Measurements from ENCODE around the gene COPS7B.

Gene COPS7B

DNA sequence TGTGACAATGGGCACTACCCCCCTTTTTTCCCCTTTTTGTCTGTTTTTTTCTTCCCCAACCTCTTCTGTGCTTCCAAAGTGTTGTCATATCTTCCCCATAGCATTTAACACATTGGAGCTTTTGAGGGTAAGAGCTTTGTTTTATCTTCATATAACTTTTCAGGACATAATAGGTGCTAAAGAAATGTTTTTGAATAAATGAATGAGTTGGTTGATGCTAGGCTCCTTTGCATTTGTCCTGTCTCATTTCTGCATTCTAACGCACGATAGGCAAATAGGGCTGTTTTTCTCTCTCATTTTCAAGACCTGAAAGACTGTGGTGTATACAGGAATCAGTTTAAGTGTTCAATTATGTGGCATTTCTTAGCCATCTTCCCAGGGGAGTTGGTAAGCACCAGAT is 832 bp upstream of the COPS7B start:
- DNase-seq (ENCODE audit: low read depth in 2 of 3, low spot score in 2 of 3): no peak

DNA sequence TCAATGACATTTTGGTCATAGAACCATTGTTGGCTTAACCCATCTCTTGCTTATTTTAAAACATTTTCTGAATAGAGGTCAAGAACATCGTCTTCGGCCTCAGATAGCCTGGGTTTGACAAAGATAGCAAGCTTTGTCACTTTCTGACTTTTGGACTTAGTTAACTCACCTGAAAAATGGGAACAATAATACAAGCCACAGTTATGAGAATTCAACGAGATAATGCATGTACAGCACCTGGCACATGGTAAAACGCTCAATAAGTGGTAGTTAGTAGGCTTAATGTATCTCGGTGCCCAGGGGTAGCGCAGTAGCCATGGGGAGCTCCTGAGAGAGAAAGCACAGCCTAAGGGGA is 446 bp upstream of the COPS7B start:
- DNase-seq (ENCODE audit: low read depth in 2 of 3, low spot score in 2 of 3): no peak

DNA sequence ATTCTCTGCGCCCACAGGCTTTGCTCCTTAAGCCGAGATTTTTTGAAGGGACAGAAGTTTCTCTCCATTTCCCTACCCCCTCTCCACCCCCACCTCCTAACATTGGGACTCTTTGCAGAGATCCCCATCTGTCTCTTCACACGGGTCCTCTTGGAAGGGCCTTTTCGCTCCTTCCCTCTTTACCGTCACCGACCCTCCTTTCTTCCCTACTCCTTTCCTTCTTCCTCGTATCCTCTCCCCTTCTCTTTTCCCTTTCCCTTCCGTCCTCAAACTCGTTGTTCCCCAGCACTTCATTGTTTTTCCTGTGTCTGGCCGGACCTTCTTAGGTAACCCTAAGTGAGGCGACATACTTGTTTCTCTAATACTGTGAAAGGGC is 660 bp downstream of the COPS7B start:
- no peak for DNase-seq (ENCODE audit: low read depth in 2 of 3, low spot score in 2 of 3)

DNA sequence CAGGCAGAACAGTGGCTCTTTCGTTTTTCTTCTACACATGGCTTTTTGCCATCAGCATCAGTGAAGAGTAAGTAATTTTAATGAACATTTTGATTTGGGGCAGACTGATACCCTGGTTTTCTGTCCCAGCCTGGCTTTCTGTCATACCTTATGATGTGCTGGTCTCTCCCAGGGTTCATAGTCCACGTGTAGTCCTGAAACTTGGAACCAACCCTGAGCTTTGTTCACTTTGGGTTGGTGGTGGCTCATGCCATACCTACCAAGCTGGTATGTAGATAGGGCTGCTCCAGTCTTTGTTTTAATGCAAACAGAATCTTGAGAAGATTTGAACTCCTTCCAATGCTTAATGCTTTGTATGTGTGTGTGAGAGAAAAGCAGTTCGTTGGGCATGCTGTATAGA is 4.9 kb downstream of the COPS7B start:
- DNase-seq (ENCODE audit: low read depth in 2 of 3, low spot score in 2 of 3): no peak

DNA sequence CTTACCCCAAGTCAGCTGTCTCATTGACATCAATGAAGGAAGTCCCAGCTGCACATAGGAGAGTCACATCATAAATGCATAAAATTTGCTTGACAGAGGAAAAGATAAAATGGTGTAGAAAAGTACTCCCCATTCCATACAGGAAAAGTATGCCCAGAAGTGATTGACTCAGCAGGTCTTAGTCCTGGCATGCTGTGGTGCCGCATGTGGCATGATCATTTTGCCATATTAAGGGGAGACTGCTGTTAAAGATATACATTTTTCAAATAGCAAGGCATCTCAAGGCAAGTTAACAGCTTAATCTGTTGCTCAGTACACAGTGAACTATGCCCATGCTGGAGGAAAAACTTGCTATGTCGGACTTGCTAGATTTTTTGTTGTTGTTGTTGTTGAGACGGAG is 8.1 kb downstream of the COPS7B start:
- DNase-seq (ENCODE audit: low read depth in 2 of 3, low spot score in 2 of 3): no peak

DNA sequence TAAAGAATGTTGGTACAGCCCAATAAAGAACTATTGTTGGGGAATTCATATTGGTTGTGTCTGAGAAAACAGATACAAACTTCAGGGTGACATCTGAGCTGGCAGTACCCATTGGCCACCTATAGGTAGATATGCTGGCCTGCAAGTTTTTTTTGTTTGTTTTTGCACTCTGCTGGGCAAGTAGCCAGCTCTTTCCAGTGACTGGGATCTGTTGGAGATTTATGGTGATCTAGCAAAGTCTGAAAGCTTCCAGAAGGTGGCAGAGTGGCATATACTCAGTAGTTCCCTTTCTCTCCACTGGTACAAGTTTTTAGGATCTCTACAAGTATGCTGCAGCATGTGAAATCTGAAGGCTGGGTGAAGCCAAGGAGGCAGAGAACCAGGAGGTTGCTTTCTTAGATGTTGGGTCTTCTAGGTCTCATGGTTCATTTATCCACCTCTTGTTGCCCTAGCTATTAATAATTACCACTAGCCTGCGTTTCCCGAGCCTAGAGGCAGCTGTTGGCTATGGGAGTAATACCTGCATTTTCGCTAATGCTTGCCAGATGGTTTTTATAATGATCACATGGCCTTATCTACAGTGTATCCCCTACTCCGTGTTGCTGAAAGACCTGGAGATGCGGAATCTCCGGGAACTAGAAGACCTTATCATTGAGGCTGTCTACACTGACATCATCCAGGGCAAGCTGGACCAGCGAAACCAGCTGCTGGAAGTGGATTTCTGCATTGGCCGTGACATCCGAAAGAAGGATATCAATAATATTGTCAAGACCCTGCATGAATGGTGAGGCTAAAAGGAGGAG is 9.5 kb downstream of the COPS7B start:
- DNase-seq (ENCODE audit: low read depth in 2 of 3, low spot score in 2 of 3): no peak

DNA sequence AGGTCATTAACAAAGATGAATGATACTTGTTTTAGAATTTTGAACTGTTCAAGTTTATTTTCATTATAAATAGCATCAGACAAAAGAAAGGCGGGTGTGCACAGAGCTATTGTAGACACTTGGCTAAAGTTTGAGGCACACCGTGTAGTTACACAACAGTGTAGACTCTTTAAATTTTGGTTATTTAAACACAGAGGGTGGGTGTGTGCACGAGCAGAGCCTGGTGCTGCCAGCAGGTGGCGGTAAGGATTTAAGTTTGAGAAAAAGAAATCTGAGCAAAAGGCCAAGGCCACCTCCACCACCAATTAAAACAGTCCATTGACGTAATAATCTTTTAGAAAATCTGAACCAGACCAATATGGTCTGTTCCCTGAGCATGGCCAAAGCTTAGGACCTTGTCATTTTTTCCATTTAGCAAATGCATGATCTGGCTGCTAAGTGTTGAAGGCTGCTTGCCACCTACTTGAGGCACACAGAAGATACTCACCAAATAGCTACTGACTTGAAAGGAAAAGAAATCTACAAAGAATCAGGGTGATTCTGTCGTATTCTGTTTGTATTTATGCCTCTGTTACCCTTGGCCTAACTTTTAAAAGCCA is 14.3 kb downstream of the COPS7B start:
- DNase-seq (ENCODE audit: low read depth in 2 of 3, low spot score in 2 of 3): no peak

DNA sequence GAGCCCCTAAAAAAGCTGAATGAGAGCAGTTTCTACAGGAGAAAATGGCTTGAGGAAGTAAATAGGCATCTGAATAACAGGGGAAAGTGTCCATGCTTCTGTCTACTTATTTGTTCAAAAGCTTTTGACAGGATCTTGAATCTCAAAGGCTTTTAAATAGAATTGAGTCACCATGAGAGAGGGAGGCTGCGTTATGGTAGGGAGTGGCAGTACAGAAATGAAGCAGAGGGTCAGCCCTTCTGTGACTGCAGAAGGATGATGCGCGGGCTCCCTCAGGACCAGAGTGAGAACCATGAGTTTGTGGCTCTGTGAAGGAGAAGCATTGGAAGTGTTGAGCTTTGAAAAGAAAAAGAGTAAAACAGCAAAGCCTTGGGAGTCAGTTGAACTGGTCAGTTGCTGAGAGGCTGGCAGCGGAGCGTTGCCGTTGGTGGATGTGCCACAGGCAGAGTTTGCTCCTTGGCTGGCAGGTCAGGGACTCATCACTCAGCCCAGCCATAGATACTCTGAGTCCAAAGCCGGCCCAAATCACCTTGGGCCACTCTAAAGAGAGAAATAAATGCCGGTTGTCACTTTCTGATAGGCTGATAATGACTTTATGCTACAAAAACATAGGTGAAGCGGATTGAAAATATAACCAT is 17.4 kb downstream of the COPS7B start:
- DNase-seq (ENCODE audit: low read depth in 2 of 3, low spot score in 2 of 3): no peak

DNA sequence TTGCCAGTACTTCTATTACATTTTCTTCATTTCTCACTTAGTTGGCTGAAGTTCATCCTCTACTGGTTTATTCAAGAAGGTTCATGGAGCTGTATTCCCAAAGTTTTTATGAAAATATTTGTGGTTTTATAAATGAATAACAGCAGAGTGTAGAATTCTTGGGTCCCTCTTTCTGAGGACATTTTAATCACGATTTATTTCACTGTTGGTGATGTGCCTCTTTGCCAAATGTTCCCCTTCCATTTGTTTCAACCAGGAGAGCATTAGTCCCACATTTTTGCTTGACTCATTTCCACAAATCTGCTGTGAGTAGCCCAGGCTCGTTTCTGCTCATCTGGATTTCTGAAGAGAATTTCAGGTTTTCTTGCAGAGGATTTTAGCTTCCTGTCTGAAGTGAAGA is 20.8 kb downstream of the COPS7B start:
- no peak for DNase-seq (ENCODE audit: low read depth in 2 of 3, low spot score in 2 of 3)

DNA sequence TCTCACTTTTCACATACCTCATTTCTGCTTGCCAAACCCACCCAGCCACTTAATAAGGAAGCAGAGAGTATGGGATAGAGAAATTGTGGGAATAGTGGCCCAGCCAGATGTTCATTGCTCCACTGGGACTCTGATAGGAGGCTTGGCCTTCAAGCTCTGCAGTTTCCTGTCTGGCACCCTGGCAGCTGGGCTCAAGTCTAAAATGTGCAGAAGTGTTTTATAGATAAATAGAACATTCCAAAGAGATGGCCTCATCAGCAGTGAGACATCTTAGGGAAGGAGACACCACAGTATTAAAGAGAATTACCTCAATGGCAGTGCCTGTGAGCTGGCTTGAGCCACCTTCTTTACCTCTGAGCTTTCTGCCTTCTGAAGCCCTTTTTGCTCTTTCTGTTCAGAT is 24.7 kb downstream of the COPS7B start:
- no peak for DNase-seq (ENCODE audit: low read depth in 2 of 3, low spot score in 2 of 3)

DNA sequence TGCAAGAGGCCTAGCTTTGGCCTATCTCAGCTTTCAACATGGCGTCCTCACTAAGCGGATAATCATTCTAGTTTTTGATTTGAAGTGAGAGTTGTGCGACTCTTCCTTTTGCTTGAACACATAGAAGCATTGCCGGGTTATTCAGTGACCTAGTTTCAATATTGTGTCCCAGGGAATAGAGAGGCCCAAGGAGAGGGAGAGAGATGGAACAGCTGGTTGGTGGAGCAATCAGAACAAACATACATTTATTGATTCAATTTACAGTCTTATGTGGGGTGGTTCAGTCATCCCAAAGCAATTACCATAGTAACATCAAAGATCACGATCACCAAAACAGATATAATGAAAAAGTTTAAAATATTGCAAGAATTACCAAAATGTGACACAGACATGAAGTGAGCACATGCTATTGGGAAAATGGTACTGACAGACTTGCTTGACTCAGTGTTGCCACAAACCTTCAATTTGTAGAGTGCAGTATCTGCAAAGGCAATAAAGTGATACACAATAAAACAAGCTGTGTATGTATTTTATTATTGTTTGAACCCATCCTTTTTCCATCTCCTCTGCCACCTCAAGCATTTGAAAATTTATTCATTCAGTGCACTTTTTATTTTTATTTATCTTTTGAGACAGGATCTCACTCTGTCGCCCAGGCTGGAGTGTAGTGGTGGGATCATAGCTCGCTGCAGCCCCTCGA is 30.2 kb downstream of the COPS7B start:
- DNase-seq (ENCODE audit: low read depth in 2 of 3, low spot score in 2 of 3): no peak

DNA sequence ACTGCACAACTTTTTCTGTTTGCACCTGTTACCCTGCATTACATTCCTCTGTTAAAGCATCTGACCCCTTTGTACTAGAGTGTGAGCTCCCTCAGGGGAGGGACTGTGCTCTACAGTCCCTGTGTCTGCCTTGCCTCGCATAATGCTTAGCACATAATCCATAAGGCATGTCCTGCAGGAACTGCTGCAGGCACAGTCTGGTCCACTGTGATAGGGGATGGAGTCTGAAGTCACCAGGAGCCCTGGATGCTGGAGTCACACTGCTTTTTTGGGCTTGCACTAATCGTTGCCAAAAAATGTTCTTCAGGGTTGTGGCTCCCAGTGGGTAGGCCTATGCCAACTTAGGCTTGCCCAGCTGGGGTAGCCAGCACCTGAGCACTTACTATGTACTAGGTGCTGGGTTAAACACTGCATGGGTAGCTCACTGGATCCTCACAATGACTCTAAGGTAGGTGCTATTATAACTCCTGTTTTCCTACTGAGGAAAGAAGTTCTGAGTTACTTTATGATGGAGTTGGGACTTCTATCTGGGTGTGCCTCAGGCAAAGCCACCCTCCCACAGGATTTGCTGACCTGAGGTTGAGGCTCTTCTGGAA is 33.3 kb downstream of the COPS7B start:
- no peak for DNase-seq (ENCODE audit: low read depth in 2 of 3, low spot score in 2 of 3)

DNA sequence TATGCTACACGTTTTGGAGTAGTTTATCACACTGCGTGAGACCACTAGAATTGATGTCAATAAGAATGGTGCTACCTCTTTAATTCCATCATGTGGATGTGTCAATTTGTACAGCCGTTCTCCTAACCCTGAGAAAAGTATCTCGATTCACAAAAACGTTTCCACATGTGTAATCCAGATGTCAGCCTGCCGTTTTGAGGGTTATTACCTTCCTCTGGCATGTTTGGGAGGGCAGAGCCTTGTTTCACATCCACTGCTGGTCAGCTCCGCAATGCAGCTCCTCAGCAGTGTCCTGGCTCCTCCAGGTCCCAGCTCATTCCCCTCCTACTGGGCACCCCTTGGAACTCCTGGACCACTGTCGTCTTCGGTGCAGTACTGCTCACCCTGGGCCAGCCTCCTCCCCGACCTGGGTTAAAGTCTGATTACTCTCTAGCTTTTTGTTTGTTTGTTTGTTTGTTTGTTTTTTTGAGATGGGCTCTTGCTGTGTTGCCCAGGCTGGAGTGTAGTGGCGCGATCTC is 34.6 kb downstream of the COPS7B start:
- no peak for DNase-seq (ENCODE audit: low read depth in 2 of 3, low spot score in 2 of 3)

DNA sequence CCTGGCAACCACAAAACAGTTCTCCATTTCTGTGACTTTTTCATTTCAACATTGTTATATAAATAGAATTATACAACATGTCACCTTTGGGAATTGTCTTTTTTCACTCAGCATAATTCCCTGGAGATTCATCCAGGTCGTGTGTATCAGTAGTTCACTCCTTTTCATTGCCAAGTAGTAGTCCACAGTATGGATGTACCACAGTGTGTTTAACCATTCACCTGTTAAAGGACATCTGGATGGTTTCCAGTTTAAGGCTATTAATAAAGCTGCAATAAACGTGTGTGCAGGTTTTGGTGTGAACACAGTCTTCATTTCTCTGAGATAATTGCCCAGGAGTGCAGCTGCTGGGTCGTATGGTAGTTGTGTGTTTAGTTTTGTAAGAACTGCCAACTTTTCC is 35.7 kb downstream of the COPS7B start:
- no peak for DNase-seq (ENCODE audit: low read depth in 2 of 3, low spot score in 2 of 3)

DNA sequence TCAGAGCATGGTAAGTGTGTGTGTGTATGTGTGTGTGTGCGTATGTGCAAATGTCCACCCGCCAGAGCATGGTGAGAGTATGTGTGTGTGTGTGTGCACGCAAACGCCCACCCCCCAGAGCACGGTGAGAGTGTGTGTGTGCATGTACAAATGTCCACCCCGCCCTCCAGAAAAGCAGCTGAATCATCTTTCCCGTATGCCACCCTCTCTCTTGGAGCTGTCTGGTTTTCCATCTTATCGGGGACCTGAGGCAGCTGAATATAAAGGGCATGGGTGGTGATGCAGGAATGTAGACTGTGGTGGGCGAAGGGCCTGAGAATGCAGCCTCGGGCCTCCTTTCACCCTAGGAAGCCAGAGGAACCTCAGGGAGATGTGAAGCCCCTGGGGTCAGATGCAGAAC is 66.9 kb downstream of the COPS7B start:
- DNase-seq (ENCODE audit: low read depth in 2 of 3, low spot score in 2 of 3): no peak

DNA sequence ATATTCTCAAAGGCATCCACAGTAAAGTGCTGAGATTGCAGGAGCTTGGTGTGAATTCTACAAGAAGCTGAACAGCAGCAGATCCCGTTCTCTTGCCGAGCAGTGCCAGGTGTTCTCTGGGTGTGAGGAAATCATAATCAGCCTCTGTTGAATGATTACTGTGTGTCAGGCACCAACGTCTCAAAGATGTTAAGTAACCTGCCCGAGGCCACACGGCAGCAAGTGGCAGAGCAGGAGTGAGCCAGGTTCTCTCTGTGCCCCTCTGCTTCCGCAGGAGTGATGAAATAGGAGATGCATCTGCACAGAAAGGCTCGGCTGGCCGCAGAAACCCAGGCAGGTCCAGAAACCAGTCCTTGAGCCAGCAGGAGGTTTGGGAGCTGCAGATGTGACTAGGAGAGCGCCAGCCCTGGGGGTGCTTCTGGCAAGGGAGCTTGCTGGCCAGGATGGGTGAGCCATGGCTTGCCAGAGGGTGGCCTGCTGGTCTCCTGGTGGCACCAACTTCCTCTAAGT is 68.4 kb downstream of the COPS7B start:
- no peak for DNase-seq (ENCODE audit: low read depth in 2 of 3, low spot score in 2 of 3)

DNA sequence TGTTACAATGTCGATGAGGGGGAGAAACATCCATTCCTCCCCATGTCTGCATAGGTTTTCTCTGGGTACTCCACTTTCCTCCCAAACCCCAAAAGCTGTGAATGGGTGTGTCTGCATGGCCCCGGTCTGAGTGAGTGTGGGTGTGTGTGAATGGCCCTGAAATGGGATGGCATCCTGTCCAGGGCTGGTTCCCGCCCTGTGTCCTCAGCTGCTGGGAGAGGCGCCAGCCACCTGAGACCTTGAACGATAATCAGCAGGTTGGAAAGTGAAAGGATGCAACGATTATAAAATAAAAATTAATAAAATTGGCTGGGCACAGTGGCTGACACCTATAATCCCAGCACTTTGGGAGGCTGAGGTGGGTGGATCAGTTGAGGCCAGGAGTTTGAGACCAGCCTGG is 70.7 kb downstream of the COPS7B start:
- no peak for DNase-seq (ENCODE audit: low read depth in 2 of 3, low spot score in 2 of 3)

Measured in activated CD8-positive, alpha-beta memory T cell treated with anti-CD3 and anti-CD28 coated beads for 48 hours (primary cell).